ENCODE measurements around the gene ABL1.
"Not testable (repeated sequence)": the region's sequence is repeated elsewhere in the genome, so short reads cannot be mapped to it uniquely, and the experiment has no call there.

- TF ChIP-seq CTCF (IDR thresholded peaks at IDR 0.05; ENCODE audit: low read depth, low read length); POLR2A (IDR thresholded peaks at IDR 0.05; ENCODE audit: extremely low read depth, insufficient read length); MYC (IDR thresholded peaks at IDR 0.05; ENCODE audit: low read depth, low read length): not testable (repeated sequence)
Measured at GRCh38 chr9:130794021-130794420, 41.0 kb upstream of the ABL1 start.

Measured in NB4 (cell line).